Measurements from ENCODE around the gene FLT4. TPM values are rescaled to one million over a fixed set of nuclear protein-coding genes. Genes with fewer than 3 reads are reported as not detected.

Gene FLT4
- polyA plus RNA-seq, 2 donors, result 2.8 to 4.0 TPM

- Histone ChIP-seq H3K4me1 (ENCODE audit: control insufficient read depth in 2 of 2, insufficient read depth in 2 of 2, low read length in 1 of 2) (no peaks in the 10 kb centered on the region), H3K9me3 (ENCODE audit: control insufficient read depth in 2 of 2, insufficient read depth in 1 of 2, low read depth in 1 of 2, low read length in 1 of 2) (no peaks in the 10 kb centered on the region), H3K4me3 (ENCODE audit: low read depth in 1 of 2, low read length in 2 of 2) (no peak overlapping the region), H3K36me3 (ENCODE audit: control insufficient read depth in 2 of 2, insufficient read depth in 2 of 2, low read length in 1 of 2) (peaks cover 3% of the 10 kb centered on the region in 2 donors), H3K27me3 (ENCODE audit: control insufficient read depth in 1 of 2, insufficient read depth in 2 of 2, low read length in 2 of 2) (no peaks in the 10 kb centered on the region), H3K27ac (ENCODE audit: low read depth in 2 of 2, low read length in 1 of 2) (no peak overlapping the region)
- WGBS, 2 donors, result 81 to 85% methylated on average over 2 of the region's 2 CpGs
Observed at GRCh38 chr5:180557217-180557809, 92.1 kb downstream of the FLT4 start.

- H3K36me3 ChIP-seq (ENCODE audit: control insufficient read depth in 2 of 2, insufficient read depth in 2 of 2, low read length in 1 of 2), result peaks cover 0 to 3% of the 10 kb centered on the region in 2 donors
- no peaks in the 10 kb centered on the region for H3K9me3 ChIP-seq (ENCODE audit: control insufficient read depth in 2 of 2, insufficient read depth in 1 of 2, low read depth in 1 of 2, low read length in 1 of 2)
- no peaks in the 10 kb centered on the region for H3K27me3 ChIP-seq (ENCODE audit: control insufficient read depth in 1 of 2, insufficient read depth in 2 of 2, low read length in 2 of 2)
- 85 to 90% methylated on average over 7 of the region's 7 CpGs for WGBS, 2 donors
- H3K27ac ChIP-seq (ENCODE audit: low read depth in 2 of 2, low read length in 1 of 2), result no peak overlapping the region
- H3K4me3 ChIP-seq (ENCODE audit: low read depth in 1 of 2, low read length in 2 of 2), result no peak overlapping the region
- H3K4me1 ChIP-seq (ENCODE audit: control insufficient read depth in 2 of 2, insufficient read depth in 2 of 2, low read length in 1 of 2), result no peaks in the 10 kb centered on the region
Observed at GRCh38 chr5:180555168-180555921, 94.1 kb downstream of the FLT4 start.

- Histone ChIP-seq H3K27ac (ENCODE audit: low read depth in 2 of 2, low read length in 1 of 2) (no peak overlapping the region), H3K9me3 (ENCODE audit: control insufficient read depth in 2 of 2, insufficient read depth in 1 of 2, low read depth in 1 of 2, low read length in 1 of 2) (no peaks in the 10 kb centered on the region), H3K4me3 (ENCODE audit: low read depth in 1 of 2, low read length in 2 of 2) (no peak overlapping the region), H3K36me3 (ENCODE audit: control insufficient read depth in 2 of 2, insufficient read depth in 2 of 2, low read length in 1 of 2) (peaks cover 0 to 3% of the 10 kb centered on the region in 2 donors), H3K27me3 (ENCODE audit: control insufficient read depth in 1 of 2, insufficient read depth in 2 of 2, low read length in 2 of 2) (no peaks in the 10 kb centered on the region), H3K4me1 (ENCODE audit: control insufficient read depth in 2 of 2, insufficient read depth in 2 of 2, low read length in 1 of 2) (no peaks in the 10 kb centered on the region)
- WGBS, 2 donors, result 93 to 95% methylated on average over 3 of the region's 3 CpGs
Observed at GRCh38 chr5:180553530-180553929, 95.9 kb downstream of the FLT4 start.

Other genes starting within 250 kb of the FLT4 start
- gene CNOT6, start 155.2 kb downstream of the FLT4 start, polyA plus RNA-seq, result 1 to 10 TPM; 6.8 TPM
- 1 to 10 TPM; 1.0 to 6.1 TPM for gene SCGB3A1, start 58.1 kb downstream of the FLT4 start, polyA plus RNA-seq
- not detected for gene OR2Y1, start 90.5 kb upstream of the FLT4 start, polyA plus RNA-seq
- 100 to 1,000 TPM in 1 of 2 donors, 10 to 100 TPM in 1; 84.0 to 108 TPM for gene MGAT1, start 153.2 kb upstream of the FLT4 start, polyA plus RNA-seq
- 10 to 100 TPM; 10.3 to 23.6 TPM for gene ZFP62, start 211.7 kb upstream of the FLT4 start, polyA plus RNA-seq
- gene BTNL8, start 249.6 kb upstream of the FLT4 start, polyA plus RNA-seq, result under 1 TPM; 0.06 to 0.07 TPM

All from esophagus (tissue), 2 donors.